ENCODE data around the gene WSCD1. TPM values are rescaled to one million over a fixed set of nuclear protein-coding genes. Genes with fewer than 3 reads are reported as not detected.

Gene WSCD1
- total and polyA plus RNA-seq, 2 donors (not counting 1 experiment from before 2014, with no cell fraction given): not detected

DNA sequence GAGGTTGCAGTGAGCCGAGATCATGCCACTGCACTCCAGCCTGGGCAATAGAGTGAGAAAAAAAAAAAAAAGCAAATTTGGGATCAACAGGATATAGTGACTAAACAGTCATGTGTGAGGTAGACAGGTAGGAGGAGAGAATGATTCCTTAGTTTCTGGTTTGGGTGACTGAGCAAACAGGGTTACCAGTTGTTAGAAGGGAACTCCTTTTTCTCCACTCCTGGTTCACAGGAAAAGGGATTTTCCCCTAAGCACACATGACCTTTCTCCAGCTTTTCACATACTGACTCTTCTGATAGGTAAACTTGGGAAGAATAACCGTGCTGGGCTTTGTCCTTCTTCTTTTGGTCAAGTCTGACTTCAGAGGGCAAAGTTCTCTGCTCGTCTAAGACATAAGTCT, 17.3 kb upstream of the WSCD1 start:
- Histone ChIP-seq H3K4me3 (ENCODE audit: control extremely low read depth in 1 of 5, extremely low read depth in 1 of 5, insufficient read depth in 1 of 5, low read depth in 2 of 5, low read length in 4 of 5) (no peak overlapping the region), H3K9me3 (ENCODE audit: control extremely low read depth in 1 of 3, control insufficient read depth in 2 of 3, insufficient read depth in 1 of 3, low read length in 2 of 3) (no peaks in the 10 kb centered on the region), H3K27ac (ENCODE audit: low read length in 2 of 2) (no peak overlapping the region), H2AFZ (ENCODE audit: insufficient read depth, low read depth, low read length, poor library complexity, severe bottlenecking) (no peak overlapping the region), H3K27me3 (replicated peaks in 1 of 4; ENCODE audit: control extremely low read depth in 1 of 4, control insufficient read depth in 3 of 4, insufficient read depth in 4 of 4, low read length in 3 of 4) (no peaks in the 10 kb centered on the region), H3K36me3 (replicated peaks in 1 of 2; ENCODE audit: control extremely low read depth in 1 of 2, control insufficient read depth in 1 of 2, extremely low read depth in 1 of 2, insufficient read depth in 2 of 2, low read length in 1 of 2) (no peaks in the 10 kb centered on the region), H3K4me1 (ENCODE audit: control insufficient read depth in 2 of 2, insufficient read depth in 2 of 2, low read length in 2 of 2) (no peaks in the 10 kb centered on the region), H3K9ac (ENCODE audit: low read length) (no peak overlapping the region), H4K20me1 (ENCODE audit: control insufficient read depth, insufficient read depth, low read length, poor library complexity, severe bottlenecking) (no peaks in the 10 kb centered on the region), H3K4me2 (replicated peaks; ENCODE audit: low read depth, low read length, poor library complexity, severe bottlenecking) (no peak overlapping the region), H3K79me2 (ENCODE audit: control insufficient read depth, insufficient read depth, low read length) (no peaks in the 10 kb centered on the region)
- intact Hi-C loops (cut with micrococcal nuclease): no loop called here
- H3K4me3 Mint-ChIP-seq: no peak overlapping the region
- no peaks in the 10 kb centered on the region for H3K4me1 Mint-ChIP-seq
- H3K27me3 Mint-ChIP-seq: peaks cover 27% of the 10 kb centered on the region
- no peaks in the 10 kb centered on the region for H3K9me3 Mint-ChIP-seq (ENCODE audit: insufficient read depth)
- H3K27ac Mint-ChIP-seq: no peak overlapping the region
- WGBS (ENCODE audit: insufficient coverage): 88% methylated on average over 3 of the region's 3 CpGs
- POLR2A ChIA-PET: no interaction called here
- DNase-seq (no peak), ATAC-seq (ENCODE audit: low read depth) (no peak)
- CTCF ChIA-PET: no interaction called here
- TF ChIP-seq, protein P1, sequence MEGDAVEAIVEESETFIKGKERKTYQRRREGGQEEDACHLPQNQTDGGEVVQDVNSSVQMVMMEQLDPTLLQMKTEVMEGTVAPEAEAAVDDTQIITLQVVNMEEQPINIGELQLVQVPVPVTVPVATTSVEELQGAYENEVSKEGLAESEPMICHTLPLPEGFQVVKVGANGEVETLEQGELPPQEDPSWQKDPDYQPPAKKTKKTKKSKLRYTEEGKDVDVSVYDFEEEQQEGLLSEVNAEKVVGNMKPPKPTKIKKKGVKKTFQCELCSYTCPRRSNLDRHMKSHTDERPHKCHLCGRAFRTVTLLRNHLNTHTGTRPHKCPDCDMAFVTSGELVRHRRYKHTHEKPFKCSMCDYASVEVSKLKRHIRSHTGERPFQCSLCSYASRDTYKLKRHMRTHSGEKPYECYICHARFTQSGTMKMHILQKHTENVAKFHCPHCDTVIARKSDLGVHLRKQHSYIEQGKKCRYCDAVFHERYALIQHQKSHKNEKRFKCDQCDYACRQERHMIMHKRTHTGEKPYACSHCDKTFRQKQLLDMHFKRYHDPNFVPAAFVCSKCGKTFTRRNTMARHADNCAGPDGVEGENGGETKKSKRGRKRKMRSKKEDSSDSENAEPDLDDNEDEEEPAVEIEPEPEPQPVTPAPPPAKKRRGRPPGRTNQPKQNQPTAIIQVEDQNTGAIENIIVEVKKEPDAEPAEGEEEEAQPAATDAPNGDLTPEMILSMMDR (IDR thresholded peaks at IDR 0.05): no peak
- no peak for TF ChIP-seq EZH2 (IDR thresholded peaks at IDR 0.05; ENCODE audit: borderline replicate concordance, insufficient read depth, low read depth, low read length, poor library complexity, severe bottlenecking)

DNA sequence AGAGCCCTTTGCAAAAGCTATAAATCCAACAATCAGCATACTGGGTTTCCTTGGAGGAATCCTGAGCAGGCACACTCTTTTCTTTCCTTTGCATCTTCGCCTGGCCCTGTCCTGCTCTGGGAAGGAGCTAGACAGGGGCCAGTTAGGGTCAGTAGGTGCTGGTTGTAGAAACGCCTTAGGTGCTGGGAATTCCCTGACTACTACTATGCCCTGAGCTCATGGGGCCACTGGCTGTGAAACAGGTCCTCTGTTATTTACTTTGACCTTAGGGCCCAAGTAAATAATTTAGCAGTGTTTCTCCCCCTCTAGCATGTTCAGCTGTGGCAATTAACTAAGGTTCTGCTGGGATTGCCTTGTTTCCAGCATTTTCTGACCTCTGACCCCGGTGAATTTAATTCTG, 15.8 kb upstream of the WSCD1 start:
- no peaks in the 10 kb centered on the region for H3K4me1 Mint-ChIP-seq
- intact Hi-C loops (cut with micrococcal nuclease): no loop called here

More for the DNA sequence above, 15.8 kb upstream of the WSCD1 start:
- TF ChIP-seq, protein P1 (IDR thresholded peaks at IDR 0.05): no peak
- TF ChIP-seq EZH2 (IDR thresholded peaks at IDR 0.05; ENCODE audit: borderline replicate concordance, insufficient read depth, low read depth, low read length, poor library complexity, severe bottlenecking): no peak
- Histone ChIP-seq H3K27ac (ENCODE audit: low read length in 2 of 2) (no peak overlapping the region), H2AFZ (ENCODE audit: insufficient read depth, low read depth, low read length, poor library complexity, severe bottlenecking) (no peak overlapping the region), H3K4me2 (replicated peaks; ENCODE audit: low read depth, low read length, poor library complexity, severe bottlenecking) (no peak overlapping the region), H4K20me1 (ENCODE audit: control insufficient read depth, insufficient read depth, low read length, poor library complexity, severe bottlenecking) (no peaks in the 10 kb centered on the region), H3K9ac (ENCODE audit: low read length) (no peak overlapping the region), H3K9me3 (ENCODE audit: control extremely low read depth in 1 of 3, control insufficient read depth in 2 of 3, insufficient read depth in 1 of 3, low read length in 2 of 3) (no peaks in the 10 kb centered on the region), H3K36me3 (replicated peaks in 1 of 2; ENCODE audit: control extremely low read depth in 1 of 2, control insufficient read depth in 1 of 2, extremely low read depth in 1 of 2, insufficient read depth in 2 of 2, low read length in 1 of 2) (no peaks in the 10 kb centered on the region), H3K4me1 (ENCODE audit: control insufficient read depth in 2 of 2, insufficient read depth in 2 of 2, low read length in 2 of 2) (no peaks in the 10 kb centered on the region), H3K79me2 (ENCODE audit: control insufficient read depth, insufficient read depth, low read length) (no peaks in the 10 kb centered on the region), H3K27me3 (replicated peaks in 1 of 4; ENCODE audit: control extremely low read depth in 1 of 4, control insufficient read depth in 3 of 4, insufficient read depth in 4 of 4, low read length in 3 of 4) (no peaks in the 10 kb centered on the region), H3K4me3 (ENCODE audit: control extremely low read depth in 1 of 5, extremely low read depth in 1 of 5, insufficient read depth in 1 of 5, low read depth in 2 of 5, low read length in 4 of 5) (no peak overlapping the region)
- DNase-seq (no peak), ATAC-seq (ENCODE audit: low read depth) (no peak)
- CTCF ChIA-PET: no interaction called here
- Mint-ChIP-seq H3K27me3 (peaks cover 35% of the 10 kb centered on the region), H3K4me3 (no peak overlapping the region), H3K9me3 (ENCODE audit: insufficient read depth) (no peaks in the 10 kb centered on the region), H3K27ac (no peak overlapping the region)
- 100% methylated on average over 1 of the region's 3 CpGs for WGBS (ENCODE audit: insufficient coverage)
- POLR2A ChIA-PET: no interaction called here
